ENCODE results near the gene CCDC102A.

DNA sequence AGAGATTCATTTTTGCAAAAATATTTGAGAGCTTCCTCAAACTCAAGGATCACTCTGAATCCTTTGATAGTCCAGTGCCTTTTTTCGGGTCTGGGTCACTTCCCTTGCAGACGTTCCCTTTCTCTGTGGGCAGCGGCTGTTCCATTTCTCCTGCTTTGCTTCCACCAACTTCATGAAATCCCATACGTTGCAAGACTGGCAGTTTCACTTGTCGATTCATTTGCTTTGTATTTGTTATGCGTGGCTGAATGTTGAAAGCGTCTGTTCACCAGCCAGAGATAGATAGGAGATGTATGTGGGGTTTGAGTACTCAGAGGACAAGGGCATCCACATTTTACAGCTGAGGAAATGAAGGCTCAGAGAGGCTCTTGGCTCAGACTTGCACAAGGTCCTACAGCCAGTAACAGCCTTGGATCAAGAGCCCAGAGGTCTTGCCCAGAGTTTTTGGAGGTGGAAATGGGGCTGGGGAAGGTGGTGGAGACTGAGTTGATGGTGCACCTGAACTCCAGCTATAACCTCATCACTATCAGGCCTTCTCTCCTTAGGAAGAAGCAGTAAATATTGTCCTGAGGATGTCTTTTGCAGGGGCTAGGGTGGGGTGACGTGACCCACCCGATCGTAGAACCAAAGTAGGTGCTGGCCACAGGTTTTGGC is 1.3 kb upstream of the CCDC102A start:
- TF ChIP-seq, protein P1, sequence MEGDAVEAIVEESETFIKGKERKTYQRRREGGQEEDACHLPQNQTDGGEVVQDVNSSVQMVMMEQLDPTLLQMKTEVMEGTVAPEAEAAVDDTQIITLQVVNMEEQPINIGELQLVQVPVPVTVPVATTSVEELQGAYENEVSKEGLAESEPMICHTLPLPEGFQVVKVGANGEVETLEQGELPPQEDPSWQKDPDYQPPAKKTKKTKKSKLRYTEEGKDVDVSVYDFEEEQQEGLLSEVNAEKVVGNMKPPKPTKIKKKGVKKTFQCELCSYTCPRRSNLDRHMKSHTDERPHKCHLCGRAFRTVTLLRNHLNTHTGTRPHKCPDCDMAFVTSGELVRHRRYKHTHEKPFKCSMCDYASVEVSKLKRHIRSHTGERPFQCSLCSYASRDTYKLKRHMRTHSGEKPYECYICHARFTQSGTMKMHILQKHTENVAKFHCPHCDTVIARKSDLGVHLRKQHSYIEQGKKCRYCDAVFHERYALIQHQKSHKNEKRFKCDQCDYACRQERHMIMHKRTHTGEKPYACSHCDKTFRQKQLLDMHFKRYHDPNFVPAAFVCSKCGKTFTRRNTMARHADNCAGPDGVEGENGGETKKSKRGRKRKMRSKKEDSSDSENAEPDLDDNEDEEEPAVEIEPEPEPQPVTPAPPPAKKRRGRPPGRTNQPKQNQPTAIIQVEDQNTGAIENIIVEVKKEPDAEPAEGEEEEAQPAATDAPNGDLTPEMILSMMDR (IDR thresholded peaks at IDR 0.05; ENCODE audit: extremely low read depth in 1 of 2, insufficient read depth in 1 of 2, low read depth in 1 of 2, low read length in 2 of 2), result no peak
- TF ChIP-seq FOS (IDR thresholded peaks at IDR 0.05; ENCODE audit: borderline replicate concordance, insufficient read depth, low read length), result no peak
- no peak for TF ChIP-seq JUN (IDR thresholded peaks at IDR 0.05; ENCODE audit: borderline replicate concordance, insufficient read depth, insufficient read length, low read depth)

Data from endothelial cell of umbilical vein (primary cell).